C4-2B (cell line): ENCODE measurements around the gene SERPINA9.

ENCODE experiments used
- CTCF ChIP-seq: fragments of 450-650 bp; conservative IDR thresholded peaks from 2 replicates; pipeline ENCODE4 v1.5.1; 2017; ENCODE audit warnings: mild to moderate bottlenecking
- ZFX ChIP-seq: fragments of 450-650 bp; IDR thresholded peaks from 2 replicates; pipeline ENCODE4 v1.6.1; 2017

GRCh38 chr14:94450722-94451090 lies 25.3 kb downstream of the SERPINA9 start:
- TF ChIP-seq CTCF (no peak), ZFX (no peak)
